Spinal cord (tissue), 10 donors: Measurements from ENCODE around the gene LURAP1L. TPM values are rescaled to one million over a fixed set of nuclear protein-coding genes. Genes with fewer than 3 reads are reported as not detected.

Experiments
- DNase-seq, 6 donors: peaks; one replicate each; pipeline versions ENCODE4 v3.0.0 to v3.0.0-alpha.2; 2013 to 2015; ENCODE audit warnings: low spot score in 6 of 6, low read depth in 4 of 6
- H3K27ac ChIP-seq: one replicate; pipeline ENCODE4 v1.5.1; 2013; ENCODE audit warnings: low read depth, low read length, control low read depth
- H3K27me3 ChIP-seq: one replicate; pipeline ENCODE4 v1.6.1; 2013; ENCODE audit warnings: low read length; ENCODE audit not compliant: control insufficient read depth, insufficient read depth
- H3K36me3 ChIP-seq: one replicate; pipeline ENCODE4 v1.6.1; 2013; ENCODE audit warnings: low read length; ENCODE audit not compliant: control insufficient read depth, insufficient read depth
- H3K4me1 ChIP-seq: one replicate; pipeline ENCODE4 v1.6.1; 2013; ENCODE audit warnings: low read length; ENCODE audit not compliant: control insufficient read depth, insufficient read depth
- H3K4me3 ChIP-seq: one replicate; pipeline ENCODE4 v1.5.1; 2013; ENCODE audit warnings: low read depth, low read length, control low read depth
- H3K9me3 ChIP-seq: one replicate; pipeline ENCODE4 v1.6.1; 2013; ENCODE audit warnings: low read length; ENCODE audit not compliant: control insufficient read depth, insufficient read depth
- WGBS: methylation state at CpG from one replicate; pipeline ENCODE4 v1.1.5; 2013; ENCODE audit warnings: missing lambda C conversion rate; ENCODE audit not compliant: insufficient coverage; 5-methylcytosine and 5-hydroxymethylcytosine counted together
- polyA plus RNA-seq, 2 donors: library from polyadenylated mRNA; unstranded; fragments of 120-200 nt; gene quantifications; one replicate each; pipeline ENCODE4 v1.2.1, GENCODE V29; 2013; ENCODE audit not compliant: insufficient read length in 2 of 2
- total RNA-seq, 2 donors: library from RNA; depleted of rRNA in 1 of 2; stranded (reverse); fragments of 120-200 nt in 1 of 2; fragments of >200 nt in 1 of 2; gene quantifications; one replicate each; pipeline versions ENCODE4 v1.2.3 to v1.2.4, GENCODE V29; 2013 to 2014
- donor health status: healthy.

Gene LURAP1L
- total and polyA plus RNA-seq, 4 donors = 5.7 to 14.7 (median 13.8) TPM

GRCh38 chr9:12785260-12785770 lies 10.5 kb downstream of the LURAP1L start:
- Histone ChIP-seq H3K4me1 (peaks cover 10% of the 10 kb centered on the region), H3K27ac (peak overlapping the region; percentile 82), H3K9me3 (peaks cover 7% of the 10 kb centered on the region), H3K36me3 (no peaks in the 10 kb centered on the region), H3K4me3 (no peak overlapping the region), H3K27me3 (no peaks in the 10 kb centered on the region)
- DNase-seq = peak; percentile 38 to 86 (median 60)
- 33% methylated on average over 1 of the region's 2 CpGs for WGBS

DNA sequence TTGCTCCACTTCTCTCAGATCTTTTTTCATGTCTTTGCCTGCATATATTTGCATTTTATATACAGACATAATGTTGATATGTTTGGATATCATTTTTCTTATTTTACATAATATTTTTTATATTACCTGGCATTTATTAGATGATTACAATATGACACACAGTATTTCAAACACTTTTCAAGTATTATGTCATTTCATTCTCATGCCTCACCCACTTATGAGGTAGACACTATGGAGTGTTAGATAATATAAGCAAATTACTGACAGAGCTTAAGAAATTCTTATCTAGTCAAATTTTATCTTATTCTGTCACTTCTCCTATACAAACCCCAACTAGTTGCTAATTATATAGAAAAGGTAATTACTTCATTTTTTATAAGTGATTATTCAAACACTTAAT lies 11.1 kb downstream of the LURAP1L start:
- H3K27ac ChIP-seq = peak overlapping the region; percentile 82
- H3K36me3 ChIP-seq = no peaks in the 10 kb centered on the region
- H3K4me1 ChIP-seq = peaks cover 10% of the 10 kb centered on the region
- no peaks in the 10 kb centered on the region for H3K27me3 ChIP-seq
- no peak for DNase-seq
- peaks cover 7% of the 10 kb centered on the region for H3K9me3 ChIP-seq
- no peak overlapping the region for H3K4me3 ChIP-seq

- H3K4me1 ChIP-seq = peaks cover 3% of the 10 kb centered on the region
- H3K27me3 ChIP-seq = no peaks in the 10 kb centered on the region
- H3K36me3 ChIP-seq = no peaks in the 10 kb centered on the region
- no peaks in the 10 kb centered on the region for H3K9me3 ChIP-seq
- no peak overlapping the region for H3K4me3 ChIP-seq
- DNase-seq = no peak
- no peak overlapping the region for H3K27ac ChIP-seq
Observed at GRCh38 chr9:12790001-12790400, 15.2 kb downstream of the LURAP1L start.

DNA sequence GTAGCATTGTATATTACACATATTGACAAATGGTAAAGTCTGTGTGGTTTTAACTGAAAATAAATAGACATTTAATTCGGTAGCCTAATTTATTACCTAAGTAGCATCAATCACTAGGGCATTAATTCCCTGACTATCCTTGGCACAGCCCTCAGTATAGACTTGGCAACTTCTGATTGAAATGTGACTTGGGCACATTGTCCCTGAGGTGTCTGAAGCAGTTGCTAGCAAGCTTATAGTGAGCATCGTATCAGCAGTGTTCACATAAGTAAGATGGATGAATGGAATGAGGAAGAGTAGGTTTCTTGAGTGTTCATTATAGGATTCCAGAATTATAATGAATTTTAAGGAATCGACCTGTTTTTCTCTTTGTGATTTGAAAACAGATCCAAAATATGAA lies 16.1 kb downstream of the LURAP1L start:
- Histone ChIP-seq H3K27me3 (no peaks in the 10 kb centered on the region), H3K36me3 (no peaks in the 10 kb centered on the region), H3K4me1 (no peaks in the 10 kb centered on the region), H3K9me3 (no peaks in the 10 kb centered on the region), H3K4me3 (no peak overlapping the region), H3K27ac (no peak overlapping the region)
- no CpG with 5 or more reads among the region's 3 CpGs for WGBS
- DNase-seq = peak in 1 of 6 donors; percentile 26

DNA sequence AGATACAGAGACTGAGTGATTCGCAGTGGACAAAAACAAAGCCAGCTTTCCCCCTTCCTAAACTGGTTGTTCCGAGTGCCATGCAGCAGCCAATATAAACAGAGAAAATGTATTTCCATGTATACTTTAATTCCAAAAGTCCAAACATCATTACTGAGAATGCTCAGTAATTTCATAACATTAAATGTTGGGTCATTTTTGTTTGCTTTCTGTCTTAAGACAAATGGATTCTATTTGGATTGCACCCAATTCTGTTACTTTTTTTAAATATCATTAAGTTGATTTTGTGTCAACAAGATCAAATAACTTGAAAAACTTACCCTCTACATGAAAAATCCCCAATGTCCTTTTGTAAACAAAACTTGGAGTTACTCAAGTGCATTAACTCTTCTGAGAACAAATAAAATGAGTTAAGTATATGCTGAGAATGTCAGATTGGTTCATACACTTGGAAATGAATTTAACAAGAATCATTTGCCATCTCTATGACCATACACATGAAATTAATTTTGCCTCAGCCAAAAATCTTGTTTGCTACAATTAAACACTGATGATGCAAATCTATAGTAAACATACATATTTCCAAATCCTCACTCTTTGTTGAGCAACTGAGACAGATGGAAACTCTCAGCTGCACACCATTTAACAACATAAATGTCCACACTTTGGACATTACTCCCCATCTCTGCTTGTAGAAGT lies 19.4 kb downstream of the LURAP1L start:
- Histone ChIP-seq H3K27me3 (no peaks in the 10 kb centered on the region), H3K27ac (no peak overlapping the region), H3K36me3 (no peaks in the 10 kb centered on the region), H3K4me1 (no peaks in the 10 kb centered on the region), H3K4me3 (no peak overlapping the region), H3K9me3 (no peaks in the 10 kb centered on the region)
- no peak for DNase-seq
- WGBS = no CpG with 5 or more reads among the region's 2 CpGs

GRCh38 chr9:12796601-12797000 lies 21.8 kb downstream of the LURAP1L start:
- DNase-seq = no peak
- Histone ChIP-seq H3K27me3 (no peaks in the 10 kb centered on the region), H3K36me3 (no peaks in the 10 kb centered on the region), H3K4me3 (no peak overlapping the region), H3K27ac (no peak overlapping the region), H3K9me3 (no peaks in the 10 kb centered on the region), H3K4me1 (no peaks in the 10 kb centered on the region)
- no CpG with 5 or more reads among the region's 1 CpG for WGBS

GRCh38 chr9:12797037-12797436 lies 22.2 kb downstream of the LURAP1L start:
- no peaks in the 10 kb centered on the region for H3K27me3 ChIP-seq
- no peak for DNase-seq
- no peak overlapping the region for H3K27ac ChIP-seq
- H3K9me3 ChIP-seq = no peaks in the 10 kb centered on the region
- no CpG with 5 or more reads among the region's 1 CpG for WGBS
- H3K4me1 ChIP-seq = no peaks in the 10 kb centered on the region
- no peaks in the 10 kb centered on the region for H3K36me3 ChIP-seq
- H3K4me3 ChIP-seq = no peak overlapping the region

- Histone ChIP-seq H3K27ac (no peak overlapping the region), H3K4me3 (no peak overlapping the region), H3K4me1 (no peaks in the 10 kb centered on the region), H3K9me3 (no peaks in the 10 kb centered on the region), H3K36me3 (no peaks in the 10 kb centered on the region), H3K27me3 (no peaks in the 10 kb centered on the region)
- peak in 1 of 6 donors; percentile 66 for DNase-seq
- no CpG with 5 or more reads among the region's 1 CpG for WGBS
Observed at GRCh38 chr9:12798066-12798770, 23.4 kb downstream of the LURAP1L start.

- Histone ChIP-seq H3K27ac (no peak overlapping the region), H3K9me3 (no peaks in the 10 kb centered on the region), H3K4me1 (no peaks in the 10 kb centered on the region), H3K4me3 (no peak overlapping the region), H3K27me3 (no peaks in the 10 kb centered on the region), H3K36me3 (no peaks in the 10 kb centered on the region)
- WGBS = no CpG with 5 or more reads among the region's 2 CpGs
- no peak for DNase-seq
Observed at GRCh38 chr9:12801187-12801586, 26.4 kb downstream of the LURAP1L start.

DNA sequence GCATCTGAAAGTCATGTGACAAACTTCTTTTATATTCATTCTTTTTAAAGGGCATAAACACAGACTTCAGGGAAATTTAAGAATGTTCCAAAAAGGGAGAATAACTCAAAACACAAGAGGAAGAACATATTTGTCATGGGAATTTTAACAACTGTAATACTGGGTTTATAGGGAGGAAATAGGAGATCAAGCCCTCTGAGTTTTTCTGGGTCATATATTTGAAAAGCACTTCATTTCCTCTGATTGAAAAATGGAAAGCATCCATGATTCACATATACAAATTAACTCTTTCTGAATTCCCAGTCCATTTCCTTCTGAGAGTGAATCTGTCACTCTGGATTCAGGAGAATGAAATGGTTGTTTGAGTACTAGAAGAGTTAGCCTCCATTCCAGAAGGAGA lies 26.8 kb downstream of the LURAP1L start:
- H3K4me3 ChIP-seq = no peak overlapping the region
- no peak for DNase-seq
- no peaks in the 10 kb centered on the region for H3K4me1 ChIP-seq
- H3K36me3 ChIP-seq = no peaks in the 10 kb centered on the region
- peaks cover under 1% of the 10 kb centered on the region for H3K9me3 ChIP-seq
- no peaks in the 10 kb centered on the region for H3K27me3 ChIP-seq
- no peak overlapping the region for H3K27ac ChIP-seq
